Measurements from ENCODE around the gene CLEC17A. TPM values are rescaled to one million over a fixed set of nuclear protein-coding genes. Genes with fewer than 3 reads are reported as not detected.

Gene CLEC17A
- total and polyA plus RNA-seq, 2 donors (not counting 1 experiment from before 2014, with no cell fraction given) = 121 to 163 TPM

GRCh38 chr19:14629557-14629956 is 46.7 kb downstream of the CLEC17A start:
- Mint-ChIP-seq H3K4me1 (peaks cover 9% of the 10 kb centered on the region), H3K27me3 (no peaks in the 10 kb centered on the region), H3K27ac (no peak overlapping the region), H3K4me3 (no peak overlapping the region), H3K9me3 (ENCODE audit: insufficient read depth) (peaks cover 2% of the 10 kb centered on the region)
- Histone ChIP-seq H3K79me2 (ENCODE audit: control insufficient read depth, insufficient read depth, low read length) (no peaks in the 10 kb centered on the region), H3K27me3 (replicated peaks in 1 of 4; ENCODE audit: control extremely low read depth in 1 of 4, control insufficient read depth in 3 of 4, insufficient read depth in 4 of 4, low read length in 3 of 4) (no peaks in the 10 kb centered on the region), H3K4me1 (ENCODE audit: control insufficient read depth in 2 of 2, insufficient read depth in 2 of 2, low read length in 2 of 2) (no peaks in the 10 kb centered on the region), H4K20me1 (ENCODE audit: control insufficient read depth, insufficient read depth, low read length, poor library complexity, severe bottlenecking) (no peaks in the 10 kb centered on the region), H3K4me3 (ENCODE audit: control extremely low read depth in 1 of 5, extremely low read depth in 1 of 5, insufficient read depth in 1 of 5, low read depth in 2 of 5, low read length in 4 of 5) (no peak overlapping the region), H2AFZ (ENCODE audit: insufficient read depth, low read depth, low read length, poor library complexity, severe bottlenecking) (no peak overlapping the region), H3K4me2 (replicated peaks; ENCODE audit: low read depth, low read length, poor library complexity, severe bottlenecking) (no peak overlapping the region), H3K9ac (ENCODE audit: low read length) (no peak overlapping the region), H3K27ac (ENCODE audit: low read length in 2 of 2) (no peak overlapping the region), H3K36me3 (replicated peaks in 1 of 2; ENCODE audit: control extremely low read depth in 1 of 2, control insufficient read depth in 1 of 2, extremely low read depth in 1 of 2, insufficient read depth in 2 of 2, low read length in 1 of 2) (no peaks in the 10 kb centered on the region), H3K9me3 (ENCODE audit: control extremely low read depth in 1 of 3, control insufficient read depth in 2 of 3, insufficient read depth in 1 of 3, low read length in 2 of 3) (peaks cover 0 to 10% (median 0%) of the 10 kb centered on the region in 3 donors)
- intact Hi-C loops (cut with micrococcal nuclease) = no loop called here
- no peak for ATAC-seq (ENCODE audit: low read depth)
- ChIA-PET CTCF (interaction anchor here (0.5 to 2.5 kb wide), 2 partner anchors 55 to 56 kb away, joined by 4 to 6 read pairs; no protein-coding TSS in a partner anchor), POLR2A (no interaction called here)
- no CpG with 5 or more reads among the region's 1 CpG for WGBS (ENCODE audit: insufficient coverage)
- no peak for DNase-seq
- no peak for TF ChIP-seq CTCF (IDR thresholded peaks at IDR 0.05)
- no peak for TF ChIP-seq EZH2 (IDR thresholded peaks at IDR 0.05; ENCODE audit: borderline replicate concordance, insufficient read depth, low read depth, low read length, poor library complexity, severe bottlenecking)

- no CpG with 5 or more reads among the region's 1 CpG for WGBS (ENCODE audit: insufficient coverage)
- intact Hi-C loops (cut with micrococcal nuclease) = loop anchor here (5.0 kb wide), 1 partner anchor 35 kb away; no protein-coding TSS in a partner anchor
- H3K9me3 Mint-ChIP-seq (ENCODE audit: insufficient read depth) = peaks cover 2% of the 10 kb centered on the region
- Histone ChIP-seq H2AFZ (ENCODE audit: insufficient read depth, low read depth, low read length, poor library complexity, severe bottlenecking) (no peak overlapping the region), H3K27me3 (replicated peaks in 1 of 4; ENCODE audit: control extremely low read depth in 1 of 4, control insufficient read depth in 3 of 4, insufficient read depth in 4 of 4, low read length in 3 of 4) (no peaks in the 10 kb centered on the region), H3K4me3 (ENCODE audit: control extremely low read depth in 1 of 5, extremely low read depth in 1 of 5, insufficient read depth in 1 of 5, low read depth in 2 of 5, low read length in 4 of 5) (no peak overlapping the region), H3K4me1 (ENCODE audit: control insufficient read depth in 2 of 2, insufficient read depth in 2 of 2, low read length in 2 of 2) (peaks cover 9 to 11% of the 10 kb centered on the region in 2 donors), H3K9ac (ENCODE audit: low read length) (no peak overlapping the region), H4K20me1 (ENCODE audit: control insufficient read depth, insufficient read depth, low read length, poor library complexity, severe bottlenecking) (no peaks in the 10 kb centered on the region), H3K79me2 (ENCODE audit: control insufficient read depth, insufficient read depth, low read length) (no peaks in the 10 kb centered on the region), H3K4me2 (replicated peaks; ENCODE audit: low read depth, low read length, poor library complexity, severe bottlenecking) (no peak overlapping the region), H3K27ac (ENCODE audit: low read length in 2 of 2) (no peak overlapping the region), H3K36me3 (replicated peaks in 1 of 2; ENCODE audit: control extremely low read depth in 1 of 2, control insufficient read depth in 1 of 2, extremely low read depth in 1 of 2, insufficient read depth in 2 of 2, low read length in 1 of 2) (no peaks in the 10 kb centered on the region), H3K9me3 (ENCODE audit: control extremely low read depth in 1 of 3, control insufficient read depth in 2 of 3, insufficient read depth in 1 of 3, low read length in 2 of 3) (peaks cover 0 to 6% (median 0%) of the 10 kb centered on the region in 3 donors)
- H3K4me1 Mint-ChIP-seq = peaks cover 18% of the 10 kb centered on the region
- H3K27ac Mint-ChIP-seq = no peak overlapping the region
- ATAC-seq (ENCODE audit: low read depth) (peak; percentile 67), DNase-seq (peak; percentile 67)
- TF ChIP-seq CTCF (IDR thresholded peaks at IDR 0.05) = no peak
- no peak for TF ChIP-seq EZH2 (IDR thresholded peaks at IDR 0.05; ENCODE audit: borderline replicate concordance, insufficient read depth, low read depth, low read length, poor library complexity, severe bottlenecking)
- no peak overlapping the region for H3K4me3 Mint-ChIP-seq
- ChIA-PET CTCF (interaction anchor here (1.2 kb wide), 1 partner anchor 17 kb away, joined by 3 read pairs; no protein-coding TSS in a partner anchor), POLR2A (interaction anchor here (0.5 kb wide), 1 partner anchor 144 kb away, joined by 9 read pairs; no protein-coding TSS in a partner anchor)
- H3K27me3 Mint-ChIP-seq = no peaks in the 10 kb centered on the region
Observed at GRCh38 chr19:14632286-14632685, 49.4 kb downstream of the CLEC17A start.

Measured in B cell (primary cell).